Neural cell (in vitro differentiated cells): ENCODE measurements around the gene SLC27A2. TPM values are rescaled to one million over a fixed set of nuclear protein-coding genes. Genes with fewer than 3 reads are reported as not detected.

Source experiments
- H2AFZ ChIP-seq: fragments of 200-600, 300-800 bp; sonication (generic), shearing (Covaris generic); 2 replicates; pipeline ENCODE4 v1.6.0; 2014; ENCODE audit warnings: low read depth, mild to moderate bottlenecking, antibody characterized with exemption, low read length, moderate library complexity
- H3F3A ChIP-seq: fragments of 200-600 bp; shearing (Covaris generic); 2 replicates; pipeline ENCODE4 v1.6.1; 2016; ENCODE audit warnings: mild to moderate bottlenecking, moderate library complexity, mixed read lengths, antibody characterized with exemption, low read length; ENCODE audit not compliant: insufficient read depth, poor library complexity, severe bottlenecking
- H3K27ac ChIP-seq: fragments of 200-600, 300-800 bp; sonication (generic), shearing (Covaris generic); 2 replicates; pipeline ENCODE4 v1.5.1; 2014; ENCODE audit warnings: mild to moderate bottlenecking, low read length, moderate library complexity
- H3K27me3 ChIP-seq: fragments of 300-800, 200-600 bp; sonication (generic), shearing (Covaris generic); 2 replicates; pipeline ENCODE4 v1.6.0; 2014; ENCODE audit warnings: mild to moderate bottlenecking, low read depth, low read length, moderate library complexity; ENCODE audit not compliant: insufficient read depth
- H3K36me3 ChIP-seq: fragments of 300-800, 200-600 bp; sonication (generic), shearing (Covaris generic); 2 replicates; pipeline ENCODE4 v1.5.1; 2014; ENCODE audit warnings: mild to moderate bottlenecking, antibody characterized with exemption, low read length, moderate library complexity; ENCODE audit not compliant: insufficient read depth
- H3K4me2 ChIP-seq: fragments of 300-800, 200-600 bp; sonication (generic), shearing (Covaris generic); 2 replicates; pipeline ENCODE4 v1.6.0; 2014; ENCODE audit warnings: mild to moderate bottlenecking, low read length
- H3K4me3 ChIP-seq: fragments of 300-800, 200-600 bp; sonication (generic), shearing (Covaris generic); 2 replicates; pipeline ENCODE4 v1.5.1; 2014; ENCODE audit warnings: mild to moderate bottlenecking, low read length, moderate library complexity
- H3K79me2 ChIP-seq: fragments of 200-600 bp; shearing (Covaris generic); replicated peaks from 2 replicates; pipeline ENCODE4 v1.6.0; 2014; ENCODE audit warnings: mild to moderate bottlenecking, low read length, moderate library complexity; ENCODE audit not compliant: insufficient read depth
- H3K9ac ChIP-seq: fragments of 300-800, 200-600 bp; sonication (generic), shearing (Covaris generic); 2 replicates; pipeline ENCODE4 v1.6.1; 2016; ENCODE audit warnings: mild to moderate bottlenecking, low read length, mixed read lengths
- H3K9me2 ChIP-seq: fragments of 200-600 bp; shearing (Covaris generic); 2 replicates; pipeline ENCODE4 v1.6.1; 2016; ENCODE audit warnings: mild to moderate bottlenecking, low read length, mixed read lengths; ENCODE audit not compliant: insufficient read depth
- H3K9me3 ChIP-seq: fragments of 200-600, 300-800 bp; sonication (generic), shearing (Covaris generic); 2 replicates; pipeline ENCODE4 v1.6.1; 2016; ENCODE audit warnings: mild to moderate bottlenecking, mixed run types, low read length, moderate library complexity, mixed read lengths
- H4K20me1 ChIP-seq: fragments of 200-600 bp; shearing (Covaris generic); 2 replicates; pipeline ENCODE4 v1.6.1; 2016; ENCODE audit warnings: mild to moderate bottlenecking, mixed run types; ENCODE audit not compliant: insufficient read depth
- EP300 ChIP-seq: fragments of 450-650 bp; conservative IDR thresholded peaks from 2 replicates; pipeline ENCODE4 v1.6.1; 2014; ENCODE audit warnings: antibody characterized with exemption, mild to moderate bottlenecking, moderate library complexity; ENCODE audit not compliant: poor library complexity, severe bottlenecking
- EZH2 ChIP-seq: fragments of 200-600, 300-800 bp; shearing (Covaris generic), sonication (generic); IDR thresholded peaks from 2 replicates; pipeline ENCODE4 v1.6.1; 2014; ENCODE audit warnings: antibody characterized with exemption, low read length, borderline replicate concordance, mild to moderate bottlenecking; ENCODE audit not compliant: insufficient read depth, poor library complexity, severe bottlenecking
- MXI1 ChIP-seq: fragments of 450-650 bp; conservative IDR thresholded peaks from 2 replicates; pipeline ENCODE4 v1.6.1; 2014; ENCODE audit warnings: antibody characterized with exemption, mild to moderate bottlenecking; ENCODE audit not compliant: poor library complexity, severe bottlenecking
- POLR2AphosphoS5 ChIP-seq: IDR thresholded peaks from 2 replicates; pipeline ENCODE4 v1.6.1; 2012
- RAD21 ChIP-seq: fragments of 450-650 bp; conservative IDR thresholded peaks from 2 replicates; pipeline ENCODE4 v1.6.1; 2014; ENCODE audit warnings: antibody characterized with exemption, mild to moderate bottlenecking, moderate library complexity
- REST ChIP-seq: IDR thresholded peaks from 2 replicates; pipeline ENCODE4 v1.6.1; 2012; ENCODE audit warnings: borderline replicate concordance
- SMC3 ChIP-seq: fragments of 450-650 bp; conservative IDR thresholded peaks from 2 replicates; pipeline ENCODE4 v1.6.1; 2014; ENCODE audit warnings: antibody characterized with exemption, mild to moderate bottlenecking, moderate library complexity; ENCODE audit not compliant: poor library complexity
- TAF1 ChIP-seq: IDR thresholded peaks from 2 replicates; pipeline ENCODE4 v1.6.1; 2012; ENCODE audit warnings: low read depth
- polyA plus RNA-seq: library from polyadenylated mRNA; depleted of rRNA; stranded (reverse); fragments of >200 nt; gene quantifications from 2 replicates; pipeline ENCODE4 v1.2.3, GENCODE V29; 2014
- TF ChIP-seq, protein P1 (sequence below): fragments of 450-650 bp; IDR thresholded peaks from 2 replicates; pipeline ENCODE4 v1.5.1; 2014; ENCODE audit warnings: antibody characterized with exemption, mild to moderate bottlenecking, moderate library complexity; ENCODE audit not compliant: poor library complexity, severe bottlenecking

The SLC27A2 gene
- polyA plus RNA-seq, 1 donor from 2014 or later, result 3.5 TPM

DNA sequence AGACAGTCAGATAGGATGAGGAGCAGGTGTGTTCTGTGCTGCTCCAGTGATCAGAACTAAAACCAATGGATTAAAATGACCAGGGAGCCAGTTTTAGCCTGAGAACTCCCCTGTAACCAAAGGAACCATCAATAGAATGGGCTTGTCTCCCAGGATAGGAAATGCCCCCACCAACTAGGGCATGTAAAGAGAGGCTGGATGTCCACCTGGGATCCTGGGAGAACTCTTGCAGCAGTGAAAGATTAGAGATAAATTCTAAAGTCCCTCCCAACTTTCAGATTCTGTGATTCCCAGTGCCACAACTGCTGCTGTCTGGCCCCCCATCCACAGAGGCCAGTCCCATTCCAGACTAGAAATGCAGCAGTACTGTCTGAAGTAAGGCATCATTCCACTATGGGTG lies 49.8 kb downstream of the SLC27A2 start:
- H3K4me3 ChIP-seq, result no peak overlapping the region
- H3K9me2 ChIP-seq, result no peaks in the 10 kb centered on the region
- TF ChIP-seq REST (no peak), RAD21 (no peak), EZH2 (no peak), POLR2AphosphoS5 (no peak)
- no peaks in the 10 kb centered on the region for H3K9me3 ChIP-seq
- H3F3A ChIP-seq, result no peaks in the 10 kb centered on the region
- no peaks in the 10 kb centered on the region for H4K20me1 ChIP-seq
- no peak overlapping the region for H3K27ac ChIP-seq
- no peak overlapping the region for H3K9ac ChIP-seq
- H3K79me2 ChIP-seq, result no peaks in the 10 kb centered on the region
- H3K4me2 ChIP-seq, result no peak overlapping the region
- no peaks in the 10 kb centered on the region for H3K27me3 ChIP-seq
- H3K36me3 ChIP-seq, result no peaks in the 10 kb centered on the region
- no peak overlapping the region for H2AFZ ChIP-seq

DNA sequence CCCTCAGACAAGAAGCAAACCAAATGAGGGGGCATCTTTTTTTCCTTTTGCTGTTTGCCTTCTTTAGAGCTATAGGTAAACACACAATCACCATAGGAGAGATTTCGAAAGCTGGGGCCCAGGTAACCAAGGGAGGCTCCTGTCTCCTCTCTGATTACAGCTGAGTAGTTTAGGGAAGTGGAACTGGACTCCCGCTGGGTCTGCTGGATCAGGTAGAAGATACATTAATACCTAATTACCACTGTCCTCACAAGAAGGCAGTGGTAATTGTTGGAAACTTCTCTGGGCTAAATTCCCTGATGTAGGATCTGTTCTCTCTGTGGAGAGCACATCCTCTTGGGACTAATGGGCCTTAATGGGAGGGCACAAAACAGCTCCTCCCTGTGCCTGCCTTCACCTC lies 50.8 kb downstream of the SLC27A2 start:
- no peaks in the 10 kb centered on the region for H3K9me3 ChIP-seq
- no peaks in the 10 kb centered on the region for H3K9me2 ChIP-seq
- no peaks in the 10 kb centered on the region for H3F3A ChIP-seq
- H3K4me2 ChIP-seq, result no peak overlapping the region
- no peak overlapping the region for H3K9ac ChIP-seq
- H3K79me2 ChIP-seq, result no peaks in the 10 kb centered on the region
- no peaks in the 10 kb centered on the region for H3K36me3 ChIP-seq
- no peak overlapping the region for H3K4me3 ChIP-seq
- no peaks in the 10 kb centered on the region for H4K20me1 ChIP-seq
- H3K27ac ChIP-seq, result no peak overlapping the region
- H3K27me3 ChIP-seq, result no peaks in the 10 kb centered on the region
- TF ChIP-seq TAF1, result no peak
- no peak for TF ChIP-seq REST
- TF ChIP-seq EZH2, result no peak
- TF ChIP-seq EP300, result no peak
- TF ChIP-seq MXI1, result no peak
- TF ChIP-seq POLR2AphosphoS5, result no peak
- TF ChIP-seq, protein P1, sequence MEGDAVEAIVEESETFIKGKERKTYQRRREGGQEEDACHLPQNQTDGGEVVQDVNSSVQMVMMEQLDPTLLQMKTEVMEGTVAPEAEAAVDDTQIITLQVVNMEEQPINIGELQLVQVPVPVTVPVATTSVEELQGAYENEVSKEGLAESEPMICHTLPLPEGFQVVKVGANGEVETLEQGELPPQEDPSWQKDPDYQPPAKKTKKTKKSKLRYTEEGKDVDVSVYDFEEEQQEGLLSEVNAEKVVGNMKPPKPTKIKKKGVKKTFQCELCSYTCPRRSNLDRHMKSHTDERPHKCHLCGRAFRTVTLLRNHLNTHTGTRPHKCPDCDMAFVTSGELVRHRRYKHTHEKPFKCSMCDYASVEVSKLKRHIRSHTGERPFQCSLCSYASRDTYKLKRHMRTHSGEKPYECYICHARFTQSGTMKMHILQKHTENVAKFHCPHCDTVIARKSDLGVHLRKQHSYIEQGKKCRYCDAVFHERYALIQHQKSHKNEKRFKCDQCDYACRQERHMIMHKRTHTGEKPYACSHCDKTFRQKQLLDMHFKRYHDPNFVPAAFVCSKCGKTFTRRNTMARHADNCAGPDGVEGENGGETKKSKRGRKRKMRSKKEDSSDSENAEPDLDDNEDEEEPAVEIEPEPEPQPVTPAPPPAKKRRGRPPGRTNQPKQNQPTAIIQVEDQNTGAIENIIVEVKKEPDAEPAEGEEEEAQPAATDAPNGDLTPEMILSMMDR, result no peak
- no peak for TF ChIP-seq RAD21
- TF ChIP-seq SMC3, result no peak
- H2AFZ ChIP-seq, result no peak overlapping the region
